GM23248 (cell line): ENCODE data around the gene UPP1. TPM values are rescaled to one million over a fixed set of nuclear protein-coding genes. Genes with fewer than 3 reads are reported as not detected.

ENCODE experiments used
- DNase-seq: peaks from one replicate; pipeline ENCODE4 v3.0.0-alpha.2; 2015
- H2AFZ ChIP-seq: fragments of 200-600 bp; sonication (generic); 2 replicates; pipeline ENCODE4 v1.6.1; 2016; ENCODE audit warnings: antibody characterized with exemption
- H3F3A ChIP-seq: fragments of 200-600 bp; sonication (generic); 2 replicates; pipeline ENCODE4 v1.6.1; 2016; ENCODE audit warnings: mild to moderate bottlenecking, antibody characterized with exemption, mixed run types; ENCODE audit not compliant: insufficient read depth
- H3K27ac ChIP-seq: fragments of 200-600 bp; sonication (generic); 2 replicates; pipeline ENCODE4 v1.5.1; 2016; ENCODE audit warnings: mild to moderate bottlenecking
- H3K27me3 ChIP-seq: fragments of 200-600 bp; sonication (generic); replicated peaks from 2 replicates; pipeline ENCODE4 v1.6.1; 2016; ENCODE audit warnings: mild to moderate bottlenecking; ENCODE audit not compliant: insufficient read depth
- H3K36me3 ChIP-seq: fragments of 200-600 bp; sonication (generic); 2 replicates; pipeline ENCODE4 v1.6.1; 2016; ENCODE audit warnings: low read depth, mild to moderate bottlenecking
- H3K4me1 ChIP-seq: fragments of 200-600 bp; sonication (generic); 2 replicates; pipeline ENCODE4 v1.6.1; 2016; ENCODE audit warnings: mild to moderate bottlenecking; ENCODE audit not compliant: insufficient read depth
- H3K4me2 ChIP-seq: fragments of 200-600 bp; sonication (generic); one replicate; pipeline ENCODE4 v1.6.1; 2016; ENCODE audit warnings: mild to moderate bottlenecking; ENCODE audit not compliant: unreplicated experiment
- H3K4me3 ChIP-seq: fragments of 200-600 bp; sonication (generic); 2 replicates; pipeline ENCODE4 v1.5.1; 2016; ENCODE audit warnings: mild to moderate bottlenecking
- H3K79me2 ChIP-seq: fragments of 200-600 bp; sonication (generic); 2 replicates; pipeline ENCODE4 v1.6.1; 2016; ENCODE audit warnings: mild to moderate bottlenecking; ENCODE audit not compliant: insufficient read depth
- H3K9ac ChIP-seq: fragments of 200-600 bp; sonication (generic); 2 replicates; pipeline ENCODE4 v1.6.1; 2016; ENCODE audit warnings: mild to moderate bottlenecking
- H3K9me2 ChIP-seq: fragments of 200-600 bp; sonication (generic); 2 replicates; pipeline ENCODE4 v1.6.1; 2016; ENCODE audit warnings: mixed run types, mild to moderate bottlenecking, moderate library complexity; ENCODE audit not compliant: insufficient read depth
- H3K9me3 ChIP-seq: fragments of 200-600 bp; sonication (generic); one replicate; pipeline ENCODE4 v1.6.1; 2017; ENCODE audit warnings: low read depth
- H4K20me1 ChIP-seq: fragments of 200-600 bp; sonication (generic); 2 replicates; pipeline ENCODE4 v1.6.0; 2016; ENCODE audit not compliant: insufficient read depth
- EZH2 ChIP-seq: fragments of 200-600 bp; sonication (generic); IDR thresholded peaks from 2 replicates; pipeline ENCODE4 v1.6.1; 2018; ENCODE audit warnings: antibody characterized with exemption, mild to moderate bottlenecking; ENCODE audit not compliant: insufficient read depth, poor library complexity, severe bottlenecking
- EZH2phosphoT487 ChIP-seq: fragments of 200-600 bp; sonication (generic); IDR thresholded peaks from 2 replicates; pipeline ENCODE4 v1.6.1; 2018; ENCODE audit warnings: antibody characterized with exemption, moderate library complexity, mild to moderate bottlenecking, low read depth; ENCODE audit not compliant: insufficient read depth
- WGBS, 2 experiments: methylation state at CpG; one replicate each; pipeline ENCODE4 v1.1.6; 2015 to 2017; ENCODE audit warnings: low lambda C conversion rate in 2 of 2, low coverage in 1 of 2; ENCODE audit errors: missing lambda C conversion rate in 2 of 2; 5-methylcytosine and 5-hydroxymethylcytosine counted together
- in situ Hi-C: fragments of 300-500 bp; cut with MboI; formaldehyde crosslinking; loops from 2 replicates; pipeline ENCODE4 v1.15.0; 2020
- polyA plus RNA-seq: library from polyadenylated mRNA; unstranded; fragments of >200 nt; fragmentation: Nextera tagmentation; extraction: Ambion mirVana; gene quantifications from 2 replicates; pipeline ENCODE4 v1.2.1, GENCODE V29; 2016
- total RNA-seq: library from RNA; depleted of rRNA; stranded (reverse); fragments of >200 nt; shearing (Covaris generic); gene quantifications from 2 replicates; pipeline ENCODE4 v1.2.3, GENCODE V29; 2014

Gene UPP1
- total and polyA plus RNA-seq, 2 experiments from 2014 or later: 12.9 to 33.2 TPM

DNA sequence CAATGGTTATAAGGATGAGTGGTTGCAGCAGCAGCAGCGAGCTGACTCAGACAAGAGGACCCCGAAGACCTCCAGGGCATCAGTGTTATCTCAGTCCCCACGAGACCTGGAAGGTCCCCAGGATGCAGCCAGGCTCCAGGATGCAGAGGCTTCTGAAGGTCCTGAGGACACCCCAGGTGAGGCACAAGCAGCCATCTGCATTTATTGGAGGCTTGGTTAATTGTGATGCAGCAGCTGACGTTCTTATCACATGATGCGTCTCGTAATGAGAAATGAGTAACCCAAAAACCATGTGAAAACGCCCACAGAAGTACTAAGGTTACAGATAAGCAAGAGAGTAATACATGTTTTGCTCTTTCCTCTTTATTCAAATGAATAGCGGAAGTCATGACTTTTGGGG lies 36.3 kb upstream of the UPP1 start:
- H3K9ac ChIP-seq: no peak overlapping the region
- no peak overlapping the region for H3K4me2 ChIP-seq
- no peak for TF ChIP-seq EZH2phosphoT487
- TF ChIP-seq EZH2: no peak
- no peaks in the 10 kb centered on the region for H3K36me3 ChIP-seq
- WGBS, 2 experiments: 62 to 63% methylated on average over 8 of the region's 8 CpGs
- no peaks in the 10 kb centered on the region for H3K9me2 ChIP-seq
- H2AFZ ChIP-seq: no peak overlapping the region
- no peaks in the 10 kb centered on the region for H3K9me3 ChIP-seq
- H3K79me2 ChIP-seq: no peaks in the 10 kb centered on the region
- H3K27ac ChIP-seq: no peak overlapping the region
- H4K20me1 ChIP-seq: no peaks in the 10 kb centered on the region
- peak; percentile 20 for DNase-seq
- no peaks in the 10 kb centered on the region for H3K4me1 ChIP-seq
- no peaks in the 10 kb centered on the region for H3K27me3 ChIP-seq
- in situ Hi-C loops: no loop called here
- H3K4me3 ChIP-seq: no peak overlapping the region
- H3F3A ChIP-seq: no peaks in the 10 kb centered on the region

- Histone ChIP-seq H3K27me3 (no peaks in the 10 kb centered on the region), H3K9me2 (no peaks in the 10 kb centered on the region), H3K4me3 (no peak overlapping the region), H3K27ac (no peak overlapping the region), H3F3A (no peaks in the 10 kb centered on the region), H3K4me2 (no peak overlapping the region), H3K9me3 (no peaks in the 10 kb centered on the region), H3K9ac (no peak overlapping the region), H2AFZ (no peak overlapping the region), H3K36me3 (no peaks in the 10 kb centered on the region), H4K20me1 (no peaks in the 10 kb centered on the region), H3K79me2 (no peaks in the 10 kb centered on the region), H3K4me1 (no peaks in the 10 kb centered on the region)
- in situ Hi-C loops: no loop called here
- 79 to 88% methylated on average over 2 of the region's 2 CpGs for WGBS, 2 experiments
- DNase-seq: no peak
- TF ChIP-seq EZH2 (no peak), EZH2phosphoT487 (no peak)
Observed at GRCh38 chr7:48053736-48054135, 35.3 kb upstream of the UPP1 start.

DNA sequence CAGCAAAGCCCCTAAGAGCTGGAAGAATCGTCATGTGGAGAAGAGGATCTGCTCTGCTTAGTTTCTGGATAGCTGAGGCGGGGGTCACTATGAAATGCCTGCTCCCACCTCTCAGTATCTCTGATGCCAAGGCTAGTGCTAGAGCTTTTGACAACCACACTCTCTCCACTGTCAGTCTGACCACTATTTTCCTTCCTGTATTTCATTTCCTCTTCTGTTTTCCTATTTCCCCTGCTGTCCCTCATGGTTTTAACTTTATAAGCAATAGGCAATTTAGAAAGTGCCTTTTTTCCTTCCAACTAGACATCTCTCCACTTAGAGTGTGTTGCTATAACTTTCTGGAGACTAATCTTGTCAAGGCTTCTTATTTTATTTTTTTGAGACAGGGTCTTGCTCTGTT lies 30.1 kb upstream of the UPP1 start:
- in situ Hi-C loops: no loop called here
- Histone ChIP-seq H3F3A (no peaks in the 10 kb centered on the region), H4K20me1 (no peaks in the 10 kb centered on the region), H3K9me2 (no peaks in the 10 kb centered on the region), H3K27ac (no peak overlapping the region), H3K9ac (no peak overlapping the region), H3K4me2 (no peak overlapping the region), H2AFZ (no peak overlapping the region), H3K79me2 (no peaks in the 10 kb centered on the region), H3K4me1 (no peaks in the 10 kb centered on the region), H3K36me3 (no peaks in the 10 kb centered on the region), H3K9me3 (no peaks in the 10 kb centered on the region), H3K27me3 (no peaks in the 10 kb centered on the region), H3K4me3 (no peak overlapping the region)
- WGBS, 2 experiments: 76 to 77% methylated on average over 2 of the region's 2 CpGs
- DNase-seq: no peak
- no peak for TF ChIP-seq EZH2phosphoT487
- TF ChIP-seq EZH2: no peak

GRCh38 chr7:48059706-48060105 lies 29.4 kb upstream of the UPP1 start:
- H3K4me3 ChIP-seq: no peak overlapping the region
- WGBS, 2 experiments: 68 to 73% methylated on average over 5 of the region's 5 CpGs
- no peak overlapping the region for H3K9ac ChIP-seq
- no peaks in the 10 kb centered on the region for H3K4me1 ChIP-seq
- TF ChIP-seq EZH2 (no peak), EZH2phosphoT487 (no peak)
- H3K79me2 ChIP-seq: no peaks in the 10 kb centered on the region
- H3F3A ChIP-seq: no peaks in the 10 kb centered on the region
- no peak for DNase-seq
- H3K27me3 ChIP-seq: no peaks in the 10 kb centered on the region
- no peak overlapping the region for H3K27ac ChIP-seq
- no peak overlapping the region for H2AFZ ChIP-seq
- no peaks in the 10 kb centered on the region for H3K9me2 ChIP-seq
- in situ Hi-C loops: no loop called here
- no peaks in the 10 kb centered on the region for H4K20me1 ChIP-seq
- H3K9me3 ChIP-seq: no peaks in the 10 kb centered on the region
- no peak overlapping the region for H3K4me2 ChIP-seq
- H3K36me3 ChIP-seq: no peaks in the 10 kb centered on the region

- no peak for DNase-seq
- H4K20me1 ChIP-seq: no peaks in the 10 kb centered on the region
- no peak overlapping the region for H3K4me2 ChIP-seq
- H3K4me3 ChIP-seq: no peak overlapping the region
- in situ Hi-C loops: no loop called here
- no peak for TF ChIP-seq EZH2phosphoT487
- TF ChIP-seq EZH2: no peak
- H3K9me3 ChIP-seq: no peaks in the 10 kb centered on the region
- no peaks in the 10 kb centered on the region for H3K27me3 ChIP-seq
- no peaks in the 10 kb centered on the region for H3F3A ChIP-seq
- H3K9me2 ChIP-seq: no peaks in the 10 kb centered on the region
- no peaks in the 10 kb centered on the region for H3K36me3 ChIP-seq
- H3K4me1 ChIP-seq: no peaks in the 10 kb centered on the region
- no peak overlapping the region for H3K9ac ChIP-seq
- 46 to 58% methylated on average over 1 of the region's 1 CpG for WGBS, 2 experiments
- H3K79me2 ChIP-seq: no peaks in the 10 kb centered on the region
- H2AFZ ChIP-seq: no peak overlapping the region
- H3K27ac ChIP-seq: no peak overlapping the region
Observed at GRCh38 chr7:48063985-48064384, 25.1 kb upstream of the UPP1 start.
